Measurements from ENCODE around the gene KCNC3.

The KCNC3 gene

DNA sequence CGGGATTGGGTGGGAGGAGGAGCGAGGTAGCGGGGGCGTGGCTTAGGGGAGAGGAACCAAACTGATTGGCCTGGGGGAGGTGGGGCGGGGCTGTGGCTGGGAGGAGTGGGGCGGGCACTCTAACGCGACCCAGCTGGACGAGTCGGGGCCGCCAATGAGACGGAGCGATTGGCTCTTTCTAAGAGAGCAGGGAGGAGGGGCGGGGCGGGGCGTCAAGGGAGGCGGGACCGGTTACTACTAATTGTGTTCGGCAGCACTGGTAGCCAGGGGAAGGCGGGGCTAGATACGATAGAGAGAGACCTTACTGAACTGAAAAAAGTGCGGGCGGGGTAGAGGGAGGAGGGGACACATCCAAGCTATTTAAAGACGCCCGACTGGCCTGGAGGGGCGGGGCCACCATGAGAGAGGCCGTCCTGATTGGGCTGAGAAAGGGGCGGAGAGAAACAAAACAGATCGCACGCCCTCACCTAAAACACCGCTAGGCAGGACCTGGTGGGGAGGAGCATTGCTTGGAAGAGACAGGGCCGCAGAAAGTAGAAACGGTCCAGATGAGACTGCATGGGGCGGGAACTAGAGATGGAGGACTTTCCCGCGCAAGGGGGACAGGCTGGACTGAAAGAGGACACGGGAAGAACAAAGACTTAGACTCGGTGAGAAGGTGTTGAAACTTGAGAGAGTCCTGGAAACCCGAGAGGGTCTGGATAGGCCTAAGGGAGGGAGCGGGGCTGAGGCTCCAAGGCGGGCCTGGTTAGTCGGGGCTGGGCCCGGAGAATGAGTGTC lies at the start of gene KCNC3:
Gene KCNC3, minus strand, starts transcription at position 232 of the 780 bp plus-strand sequence. CDS start 295 bp downstream, outside the sequence.
- peaks cover 21% of the 10 kb centered on the region for H3K9me3 Mint-ChIP-seq
- peak within 1 kb of the TSS; percentile 99 for H3K27ac Mint-ChIP-seq
- peaks cover 71% of the 10 kb centered on the region for H3K4me1 Mint-ChIP-seq
- H3K36me3 Mint-ChIP-seq (ENCODE audit: low read depth) = peaks cover 5% of the 10 kb centered on the region
- H3K27me3 Mint-ChIP-seq (ENCODE audit: low read depth, poor library complexity) = peaks cover 36% of the 10 kb centered on the region
- TF ChIP-seq, protein P1, sequence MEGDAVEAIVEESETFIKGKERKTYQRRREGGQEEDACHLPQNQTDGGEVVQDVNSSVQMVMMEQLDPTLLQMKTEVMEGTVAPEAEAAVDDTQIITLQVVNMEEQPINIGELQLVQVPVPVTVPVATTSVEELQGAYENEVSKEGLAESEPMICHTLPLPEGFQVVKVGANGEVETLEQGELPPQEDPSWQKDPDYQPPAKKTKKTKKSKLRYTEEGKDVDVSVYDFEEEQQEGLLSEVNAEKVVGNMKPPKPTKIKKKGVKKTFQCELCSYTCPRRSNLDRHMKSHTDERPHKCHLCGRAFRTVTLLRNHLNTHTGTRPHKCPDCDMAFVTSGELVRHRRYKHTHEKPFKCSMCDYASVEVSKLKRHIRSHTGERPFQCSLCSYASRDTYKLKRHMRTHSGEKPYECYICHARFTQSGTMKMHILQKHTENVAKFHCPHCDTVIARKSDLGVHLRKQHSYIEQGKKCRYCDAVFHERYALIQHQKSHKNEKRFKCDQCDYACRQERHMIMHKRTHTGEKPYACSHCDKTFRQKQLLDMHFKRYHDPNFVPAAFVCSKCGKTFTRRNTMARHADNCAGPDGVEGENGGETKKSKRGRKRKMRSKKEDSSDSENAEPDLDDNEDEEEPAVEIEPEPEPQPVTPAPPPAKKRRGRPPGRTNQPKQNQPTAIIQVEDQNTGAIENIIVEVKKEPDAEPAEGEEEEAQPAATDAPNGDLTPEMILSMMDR (IDR thresholded peaks at IDR 0.05) = no peak
- H3K4me3 Mint-ChIP-seq = peak within 1 kb of the TSS; percentile 93
- DNase-seq = peak; percentile 100

DNA sequence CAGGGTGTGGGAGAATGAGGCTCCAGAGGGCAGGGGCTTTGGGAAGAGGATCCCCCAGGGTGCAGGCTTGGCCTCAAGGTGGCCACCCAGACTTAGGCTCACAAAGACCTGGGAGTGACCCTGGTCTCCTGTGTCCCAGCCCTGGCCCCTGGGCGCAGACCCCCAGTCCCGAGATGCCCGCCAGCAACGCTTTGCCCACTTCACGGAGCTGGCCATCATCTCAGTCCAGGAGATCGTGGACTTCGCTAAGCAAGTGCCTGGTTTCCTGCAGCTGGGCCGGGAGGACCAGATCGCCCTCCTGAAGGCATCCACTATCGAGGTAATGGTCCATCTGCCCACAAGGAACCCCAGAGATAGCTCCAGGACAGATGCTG lies 49.7 kb upstream of the KCNC3 start:
- Mint-ChIP-seq H3K4me1 (peaks cover 8% of the 10 kb centered on the region), H3K4me3 (no peak overlapping the region), H3K27ac (no peak overlapping the region), H3K9me3 (no peaks in the 10 kb centered on the region), H3K36me3 (ENCODE audit: low read depth) (peaks cover 30% of the 10 kb centered on the region), H3K27me3 (ENCODE audit: low read depth, poor library complexity) (no peaks in the 10 kb centered on the region)
- no peak for DNase-seq
- TF ChIP-seq, protein P1 (IDR thresholded peaks at IDR 0.05) = no peak

DNA sequence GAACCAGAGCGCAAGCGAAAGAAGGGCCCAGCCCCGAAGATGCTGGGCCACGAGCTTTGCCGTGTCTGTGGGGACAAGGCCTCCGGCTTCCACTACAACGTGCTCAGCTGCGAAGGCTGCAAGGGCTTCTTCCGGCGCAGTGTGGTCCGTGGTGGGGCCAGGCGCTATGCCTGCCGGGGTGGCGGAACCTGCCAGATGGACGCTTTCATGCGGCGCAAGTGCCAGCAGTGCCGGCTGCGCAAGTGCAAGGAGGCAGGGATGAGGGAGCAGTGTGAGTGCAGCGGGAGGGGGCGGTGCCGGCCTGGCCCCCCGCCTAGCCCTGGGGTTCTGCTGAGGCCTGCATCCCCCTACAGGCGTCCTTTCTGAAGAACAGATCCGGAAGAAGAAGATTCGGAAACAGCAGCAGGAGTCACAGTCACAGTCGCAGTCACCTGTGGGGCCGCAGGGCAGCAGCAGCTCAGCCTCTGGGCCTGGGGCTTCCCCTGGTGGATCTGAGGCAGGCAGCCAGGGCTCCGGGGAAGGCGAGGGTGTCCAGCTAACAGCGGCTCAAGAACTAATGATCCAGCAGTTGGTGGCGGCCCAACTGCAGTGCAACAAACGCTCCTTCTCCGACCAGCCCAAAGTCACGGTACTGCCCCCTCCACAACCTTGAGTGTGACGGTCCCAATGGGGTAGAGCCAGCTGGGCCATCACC lies 49.1 kb upstream of the KCNC3 start:
- Mint-ChIP-seq H3K9me3 (no peaks in the 10 kb centered on the region), H3K4me3 (no peak overlapping the region), H3K36me3 (ENCODE audit: low read depth) (peaks cover 30% of the 10 kb centered on the region), H3K27me3 (ENCODE audit: low read depth, poor library complexity) (no peaks in the 10 kb centered on the region), H3K4me1 (peaks cover 3% of the 10 kb centered on the region), H3K27ac (no peak overlapping the region)
- DNase-seq = no peak
- TF ChIP-seq, protein P1 (IDR thresholded peaks at IDR 0.05) = no peak

DNA sequence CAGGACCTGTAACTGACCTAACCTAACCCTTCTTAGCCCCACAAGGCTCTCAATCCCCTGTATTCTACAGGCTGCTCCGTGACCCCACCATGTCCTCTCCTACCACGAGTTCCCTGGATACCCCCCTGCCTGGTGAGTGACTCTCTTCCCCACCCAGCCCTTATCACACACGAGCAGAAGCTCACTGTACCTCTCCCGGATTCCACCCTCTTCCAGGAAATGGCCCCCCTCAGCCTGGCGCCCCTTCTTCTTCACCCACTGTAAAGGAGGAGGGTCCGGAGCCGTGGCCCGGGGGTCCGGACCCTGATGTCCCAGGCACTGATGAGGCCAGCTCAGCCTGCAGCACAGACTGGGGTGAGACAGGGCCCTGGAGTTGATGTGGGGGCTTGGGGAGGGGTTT lies 48.3 kb upstream of the KCNC3 start:
- peaks cover 5% of the 10 kb centered on the region for H3K27me3 Mint-ChIP-seq (ENCODE audit: low read depth, poor library complexity)
- H3K27ac Mint-ChIP-seq = no peak overlapping the region
- TF ChIP-seq, protein P1 (IDR thresholded peaks at IDR 0.05) = no peak
- no peaks in the 10 kb centered on the region for H3K9me3 Mint-ChIP-seq
- H3K4me3 Mint-ChIP-seq = peak overlapping the region; percentile 96
- H3K36me3 Mint-ChIP-seq (ENCODE audit: low read depth) = peaks cover 30% of the 10 kb centered on the region
- no peak for DNase-seq
- no peaks in the 10 kb centered on the region for H3K4me1 Mint-ChIP-seq

DNA sequence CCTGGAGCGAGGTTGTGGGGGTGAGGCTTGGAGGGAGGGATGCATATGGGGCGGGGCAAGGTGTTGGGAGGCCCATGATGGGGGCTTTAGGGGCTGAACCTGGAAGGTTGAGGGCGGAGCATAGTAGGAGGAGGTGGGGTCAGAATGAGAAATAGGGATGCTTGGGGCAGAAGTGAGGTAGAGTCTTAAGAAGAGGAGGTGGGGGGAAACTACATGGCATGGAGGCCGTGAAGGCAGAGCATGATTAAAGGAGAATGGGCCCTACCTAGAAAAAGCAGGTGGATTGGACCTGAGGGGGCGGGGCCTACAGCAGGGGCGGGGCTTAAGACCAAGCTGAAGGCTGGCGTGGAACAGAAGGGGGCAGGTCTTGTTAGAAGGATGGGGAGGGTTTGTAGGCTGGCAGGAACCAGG lies 47.9 kb upstream of the KCNC3 start:
- peak; percentile 66 for DNase-seq
- Mint-ChIP-seq H3K27me3 (ENCODE audit: low read depth, poor library complexity) (peaks cover 7% of the 10 kb centered on the region), H3K36me3 (ENCODE audit: low read depth) (peaks cover 30% of the 10 kb centered on the region), H3K4me1 (no peaks in the 10 kb centered on the region), H3K4me3 (peak overlapping the region; percentile 96), H3K27ac (no peak overlapping the region), H3K9me3 (no peaks in the 10 kb centered on the region)
- TF ChIP-seq, protein P1 (IDR thresholded peaks at IDR 0.05) = no peak
